CD4-positive, alpha-beta T cell treated with Interferon gamma for 1 hour (primary cell): ENCODE data around the gene PRLH.

Experiments
- DNase-seq: peaks from one replicate; pipeline ENCODE4 v3.0.0-alpha.2; 2020

Gene PRLH

GRCh38 chr2:237540223-237540775 lies 26.1 kb upstream of the PRLH start:
- DNase-seq: no peak

- no peak for DNase-seq
These were observed 25.6 kb upstream of the PRLH start for GRCh38 chr2:237540823-237541222.

GRCh38 chr2:237541243-237541642 lies 25.1 kb upstream of the PRLH start:
- no peak for DNase-seq

- no peak for DNase-seq
These were observed 24.2 kb upstream of the PRLH start for GRCh38 chr2:237542001-237542704.

GRCh38 chr2:237546040-237546875 lies 20.1 kb upstream of the PRLH start:
- DNase-seq: no peak

GRCh38 chr2:237546876-237547395 lies 19.4 kb upstream of the PRLH start:
- no peak for DNase-seq

GRCh38 chr2:237547841-237548416 lies 18.4 kb upstream of the PRLH start:
- DNase-seq: no peak

GRCh38 chr2:237549216-237549615 lies 17.2 kb upstream of the PRLH start:
- DNase-seq: no peak

- no peak for DNase-seq
These were observed 16.5 kb upstream of the PRLH start for GRCh38 chr2:237549643-237550415.

GRCh38 chr2:237551071-237551574 lies 15.3 kb upstream of the PRLH start:
- no peak for DNase-seq

GRCh38 chr2:237552908-237553307 lies 13.5 kb upstream of the PRLH start:
- DNase-seq: no peak

- DNase-seq: no peak
These were observed 12.4 kb upstream of the PRLH start for GRCh38 chr2:237553948-237554347.

- DNase-seq: no peak
These were observed 10.8 kb upstream of the PRLH start for GRCh38 chr2:237555560-237555959.

- DNase-seq: no peak
These were observed 9.4 kb upstream of the PRLH start for GRCh38 chr2:237556773-237557632.

- DNase-seq: no peak
These were observed 8.8 kb upstream of the PRLH start for GRCh38 chr2:237557633-237558015.

- DNase-seq: no peak
These were observed 7.3 kb upstream of the PRLH start for GRCh38 chr2:237558961-237559641.

- no peak for DNase-seq
These were observed 5.2 kb upstream of the PRLH start for GRCh38 chr2:237561221-237561620.

GRCh38 chr2:237563816-237564215 lies 2.6 kb upstream of the PRLH start:
- no peak for DNase-seq

- no peak for DNase-seq
These were observed 1.7 kb upstream of the PRLH start for GRCh38 chr2:237564526-237565131.

- DNase-seq: no peak
These were observed 400 bp upstream of the PRLH start for GRCh38 chr2:237565974-237566373.
